Mesodermal cell (in vitro differentiated cells): ENCODE results near the gene MICU1.
A peak's percentile ranks its signal among the peaks of the same experiment; 100 is the strongest.
"Not testable (repeated sequence)": the region's sequence is repeated elsewhere in the genome, so short reads cannot be mapped to it uniquely, and the experiment has no call there.

ENCODE experiments used
- H3K27ac ChIP-seq: 2 replicates; pipeline ENCODE4 v1.7.0; 2013; ENCODE audit warnings: mild to moderate bottlenecking, low read depth, low read length, moderate library complexity; ENCODE audit not compliant: severe bottlenecking
- H3K36me3 ChIP-seq: 2 replicates; pipeline ENCODE4 v1.7.1; 2013; ENCODE audit warnings: mild to moderate bottlenecking, low read length, moderate library complexity; ENCODE audit not compliant: control insufficient read depth, insufficient read depth
- H3K4me1 ChIP-seq: one replicate; pipeline ENCODE4 v1.7.1; 2013; ENCODE audit warnings: mild to moderate bottlenecking, low read length; ENCODE audit not compliant: insufficient read depth, control insufficient read depth, poor library complexity, severe bottlenecking
- H3K4me3 ChIP-seq: 2 replicates; pipeline ENCODE4 v1.7.0; 2013; ENCODE audit warnings: low read length, control low read depth, mild to moderate bottlenecking; ENCODE audit not compliant: insufficient read depth, poor library complexity, severe bottlenecking; ENCODE audit errors: extremely low read depth
- H3K9me3 ChIP-seq: 2 replicates; pipeline ENCODE4 v1.7.1; 2013; ENCODE audit warnings: mild to moderate bottlenecking, low read length, moderate library complexity; ENCODE audit not compliant: control insufficient read depth
- WGBS, 2 experiments: methylation state at CpG; one replicate each; pipeline ENCODE4 v1.1.5; 2013; ENCODE audit warnings: missing lambda C conversion rate in 2 of 2; ENCODE audit not compliant: insufficient coverage in 2 of 2; 5-methylcytosine and 5-hydroxymethylcytosine counted together

The MICU1 gene

DNA sequence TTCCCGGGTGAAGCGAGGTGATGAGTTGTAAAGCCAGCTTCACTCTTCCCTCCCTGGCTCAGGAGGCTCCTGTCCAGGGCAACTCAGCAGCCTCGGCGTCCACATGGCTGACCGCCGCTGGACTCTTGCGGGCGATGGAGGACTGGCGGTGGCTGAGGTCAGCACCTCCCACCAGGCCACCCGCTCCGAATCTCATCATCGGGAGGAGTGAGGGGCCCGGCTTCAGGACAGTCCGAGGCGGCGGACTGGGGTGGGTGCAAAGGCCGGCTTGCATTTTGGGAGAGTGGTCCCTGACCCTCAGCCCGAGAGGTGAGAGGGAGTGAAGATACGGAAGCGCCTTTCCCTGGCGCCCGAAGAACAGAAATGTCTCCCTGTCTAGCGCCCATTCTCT is 271.9 kb downstream of the MICU1 start:
- Histone ChIP-seq H3K4me3 (peak overlapping the region; percentile 95), H3K4me1 (peaks cover 15% of the 10 kb centered on the region), H3K9me3 (no peaks in the 10 kb centered on the region), H3K36me3 (peaks cover 16% of the 10 kb centered on the region), H3K27ac (peak overlapping the region; percentile 97)
- 2 to 3% methylated on average over 14 to 16 of the region's 23 CpGs for WGBS, 2 experiments

DNA sequence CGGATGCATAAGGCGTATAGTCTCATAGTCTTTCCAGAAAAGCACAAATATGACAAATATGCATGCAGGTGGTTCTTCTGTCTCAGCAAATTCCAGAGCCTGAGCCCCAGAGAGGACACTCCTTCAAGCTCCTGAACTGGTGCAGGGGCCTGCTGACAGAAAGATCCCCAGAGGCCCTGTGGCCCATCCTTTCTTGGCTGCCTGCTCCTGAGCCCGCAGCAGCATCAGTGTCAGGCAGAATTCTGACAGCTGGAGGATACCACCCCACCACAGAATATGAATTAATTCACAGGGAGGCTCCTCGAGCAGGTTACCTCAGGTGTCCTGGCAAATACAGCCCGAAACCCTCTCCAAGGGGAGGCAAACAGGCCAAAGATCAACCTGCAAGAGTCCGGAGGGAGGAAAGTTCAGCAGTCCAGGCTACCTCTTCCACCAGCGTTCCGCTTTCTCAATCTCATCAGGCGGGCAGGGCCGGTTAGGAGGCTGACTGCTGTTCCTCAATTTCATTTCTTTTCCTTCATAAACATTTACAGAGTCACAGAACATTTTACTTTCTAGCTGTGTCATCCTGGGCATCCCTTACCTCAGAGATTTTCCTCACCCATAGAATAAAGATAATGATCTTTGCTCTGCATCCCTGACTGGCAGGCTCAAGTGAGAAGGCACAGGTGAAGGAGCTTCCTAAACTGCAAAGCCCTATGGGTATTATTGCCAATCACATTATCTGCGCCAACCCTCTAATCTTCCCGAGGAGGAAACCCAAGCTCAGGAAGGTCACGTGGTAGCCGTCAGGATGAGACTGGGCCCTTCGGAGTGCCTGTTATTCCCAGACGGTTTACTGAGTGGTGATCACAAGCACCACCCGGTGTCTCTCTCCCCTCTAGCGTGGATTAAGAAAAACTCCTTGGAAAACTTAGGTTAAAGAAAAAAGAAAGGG is 272.6 kb downstream of the MICU1 start:
- Histone ChIP-seq H3K4me1 (peaks cover 15% of the 10 kb centered on the region), H3K9me3 (no peaks in the 10 kb centered on the region), H3K27ac (peak overlapping the region; percentile 97), H3K36me3 (peaks cover 23% of the 10 kb centered on the region), H3K4me3 (peak overlapping the region; percentile 95)
- WGBS, 2 experiments, result 57 to 69% methylated on average over 14 to 15 of the region's 18 CpGs

DNA sequence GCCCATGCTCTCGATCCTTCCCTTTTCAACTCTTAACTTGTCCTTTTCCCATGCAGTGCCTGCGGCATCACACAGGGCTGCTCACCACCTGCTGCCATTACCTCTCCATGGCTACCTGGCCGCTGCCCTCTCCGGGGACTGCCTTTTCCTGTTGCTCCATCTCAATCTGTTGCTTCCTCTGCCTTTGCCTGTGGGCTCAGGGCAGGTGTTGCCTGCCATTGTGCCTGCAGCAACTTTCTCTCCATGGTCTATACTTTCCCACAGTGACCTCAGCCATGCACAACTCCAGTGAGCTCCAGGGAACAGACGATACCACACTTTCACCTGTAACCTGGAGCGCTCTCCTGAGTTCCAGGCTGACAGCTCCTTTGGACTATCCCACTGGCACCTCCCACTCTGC is 274.4 kb downstream of the MICU1 start:
- no peak overlapping the region for H3K27ac ChIP-seq
- H3K9me3 ChIP-seq, result no peaks in the 10 kb centered on the region
- no peak overlapping the region for H3K4me3 ChIP-seq
- WGBS, 2 experiments, result 96 to 97% methylated on average over 6 of the region's 6 CpGs
- H3K36me3 ChIP-seq, result peaks cover 30% of the 10 kb centered on the region
- peaks cover 15% of the 10 kb centered on the region for H3K4me1 ChIP-seq

DNA sequence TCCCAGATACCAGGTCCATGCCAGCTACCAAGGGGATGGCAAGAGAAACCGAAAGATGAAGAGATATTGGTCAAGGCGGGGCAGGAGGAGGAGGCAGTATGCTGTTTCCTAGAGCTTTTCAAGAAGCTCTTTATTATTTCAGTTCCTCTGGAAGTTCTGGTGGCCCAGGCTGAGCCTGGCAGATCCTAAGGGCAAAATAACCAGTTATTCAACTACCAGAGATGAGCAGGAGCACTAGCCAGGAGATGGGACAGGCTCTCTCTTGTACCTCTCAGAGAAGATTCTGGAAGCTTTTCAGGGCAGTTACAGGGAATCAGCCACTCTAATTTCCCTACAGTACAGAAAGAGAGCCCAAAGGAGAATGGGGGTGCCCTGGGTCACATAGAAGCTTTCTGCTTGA is 276.4 kb downstream of the MICU1 start:
- peaks cover 37% of the 10 kb centered on the region for H3K36me3 ChIP-seq
- H3K27ac ChIP-seq, result no peak overlapping the region
- 91 to 100% methylated on average over 2 of the region's 2 CpGs for WGBS, 2 experiments
- H3K4me3 ChIP-seq, result no peak overlapping the region
- no peaks in the 10 kb centered on the region for H3K9me3 ChIP-seq
- peaks cover 11% of the 10 kb centered on the region for H3K4me1 ChIP-seq

DNA sequence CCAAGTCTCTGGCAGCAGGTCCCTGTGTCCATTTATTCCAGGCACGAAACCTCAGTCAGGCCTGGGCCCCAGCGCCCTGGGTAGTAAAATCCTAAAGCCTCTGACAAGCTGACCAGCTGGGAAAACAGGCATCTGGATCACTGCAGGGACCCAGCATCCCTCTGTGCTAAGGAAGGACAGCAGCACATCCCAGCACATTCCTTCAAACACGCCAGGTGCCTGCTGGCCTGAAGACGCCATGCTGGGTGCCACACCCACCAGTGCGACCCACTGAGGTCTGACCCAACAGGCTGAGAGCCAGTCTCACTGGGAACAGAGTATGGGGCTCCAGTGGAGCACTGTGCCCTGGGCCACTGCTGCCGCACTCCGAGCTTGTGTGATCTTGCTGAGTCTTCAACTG is 277.6 kb downstream of the MICU1 start:
- Histone ChIP-seq H3K4me3 (no peak overlapping the region), H3K4me1 (peaks cover 7% of the 10 kb centered on the region), H3K27ac (no peak overlapping the region), H3K9me3 (no peaks in the 10 kb centered on the region), H3K36me3 (peaks cover 48% of the 10 kb centered on the region)
- 92% methylated on average over 7 of the region's 7 CpGs for WGBS, 2 experiments

DNA sequence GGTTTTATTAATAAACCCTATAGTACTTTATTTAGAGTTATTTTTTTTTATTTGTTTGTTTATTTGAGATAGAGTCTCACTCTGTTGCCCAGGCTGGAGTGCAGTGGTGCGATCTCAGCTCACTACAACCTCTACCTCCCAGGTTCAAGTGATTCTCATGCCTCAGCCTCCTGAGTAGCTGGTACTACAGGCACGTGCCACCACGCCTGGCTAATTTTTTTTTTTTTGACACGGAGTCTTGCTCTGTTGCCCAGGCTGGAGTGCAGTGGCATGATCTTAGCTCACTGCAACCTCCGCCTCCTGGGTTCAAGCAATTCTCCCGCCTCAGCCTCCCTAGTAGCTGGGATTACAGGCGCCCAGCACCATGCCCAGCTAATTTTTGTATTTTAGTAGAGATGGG is 279.8 kb downstream of the MICU1 start:
- WGBS, 2 experiments, result 88 to 90% methylated on average over 3 to 6 of the region's 7 CpGs

DNA sequence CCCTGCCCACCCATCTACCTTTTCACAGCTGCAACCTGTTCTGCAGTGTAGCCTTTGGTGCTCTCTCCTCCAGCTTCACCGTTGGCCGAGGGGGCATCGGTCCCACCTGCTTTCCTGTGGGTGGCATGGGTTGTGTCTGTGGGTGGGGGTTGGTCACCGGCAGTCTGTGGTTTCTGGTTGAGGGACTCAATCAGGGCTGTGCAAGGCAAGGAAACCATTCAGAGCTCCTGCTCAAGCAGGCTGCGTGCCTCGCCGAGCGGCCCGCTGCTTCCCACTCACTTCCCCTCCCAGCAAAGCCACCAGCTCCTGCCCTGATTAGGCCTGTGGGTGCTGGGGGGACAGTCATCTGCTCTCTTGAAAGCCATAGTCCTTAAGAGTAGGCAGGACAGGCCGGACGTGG is 280.9 kb downstream of the MICU1 start:
- no peaks in the 10 kb centered on the region for H3K4me1 ChIP-seq
- 95 to 96% methylated on average over 5 of the region's 11 CpGs for WGBS, 2 experiments
- no peak overlapping the region for H3K4me3 ChIP-seq
- peaks cover 67% of the 10 kb centered on the region for H3K36me3 ChIP-seq
- H3K27ac ChIP-seq, result no peak overlapping the region
- H3K9me3 ChIP-seq, result no peaks in the 10 kb centered on the region

More for the DNA sequence above, 279.8 kb downstream of the MICU1 start:
- not testable (repeated sequence) for H3K27ac ChIP-seq, H3K4me3 ChIP-seq, H3K4me1 ChIP-seq, H3K9me3 ChIP-seq
- peaks cover 65% of the 10 kb centered on the region for H3K36me3 ChIP-seq

DNA sequence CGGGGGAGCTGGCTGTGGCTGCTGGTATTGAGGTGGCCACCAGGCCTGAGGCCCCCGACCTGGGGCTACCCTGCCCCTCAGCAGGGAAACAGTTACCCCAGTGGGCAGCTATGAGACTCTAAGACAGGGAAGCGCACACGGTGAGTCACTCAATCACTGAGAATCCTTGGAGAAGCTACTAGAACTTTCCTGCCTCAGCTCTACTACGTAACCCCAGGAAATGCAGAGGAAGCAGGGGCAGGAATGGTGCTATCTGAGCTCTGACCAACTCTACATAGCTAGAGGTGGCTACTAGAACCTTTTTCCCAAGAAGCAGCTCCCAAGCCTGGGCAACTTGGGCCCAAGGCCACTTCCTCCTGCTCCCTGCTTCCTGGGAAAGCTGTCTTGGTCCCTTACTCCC is 283.0 kb downstream of the MICU1 start:
- WGBS, 2 experiments, result 87 to 95% methylated on average over 3 to 4 of the region's 5 CpGs
- H3K36me3 ChIP-seq, result peaks cover 67% of the 10 kb centered on the region
- no peaks in the 10 kb centered on the region for H3K9me3 ChIP-seq
- no peak overlapping the region for H3K27ac ChIP-seq
- no peaks in the 10 kb centered on the region for H3K4me1 ChIP-seq
- no peak overlapping the region for H3K4me3 ChIP-seq

DNA sequence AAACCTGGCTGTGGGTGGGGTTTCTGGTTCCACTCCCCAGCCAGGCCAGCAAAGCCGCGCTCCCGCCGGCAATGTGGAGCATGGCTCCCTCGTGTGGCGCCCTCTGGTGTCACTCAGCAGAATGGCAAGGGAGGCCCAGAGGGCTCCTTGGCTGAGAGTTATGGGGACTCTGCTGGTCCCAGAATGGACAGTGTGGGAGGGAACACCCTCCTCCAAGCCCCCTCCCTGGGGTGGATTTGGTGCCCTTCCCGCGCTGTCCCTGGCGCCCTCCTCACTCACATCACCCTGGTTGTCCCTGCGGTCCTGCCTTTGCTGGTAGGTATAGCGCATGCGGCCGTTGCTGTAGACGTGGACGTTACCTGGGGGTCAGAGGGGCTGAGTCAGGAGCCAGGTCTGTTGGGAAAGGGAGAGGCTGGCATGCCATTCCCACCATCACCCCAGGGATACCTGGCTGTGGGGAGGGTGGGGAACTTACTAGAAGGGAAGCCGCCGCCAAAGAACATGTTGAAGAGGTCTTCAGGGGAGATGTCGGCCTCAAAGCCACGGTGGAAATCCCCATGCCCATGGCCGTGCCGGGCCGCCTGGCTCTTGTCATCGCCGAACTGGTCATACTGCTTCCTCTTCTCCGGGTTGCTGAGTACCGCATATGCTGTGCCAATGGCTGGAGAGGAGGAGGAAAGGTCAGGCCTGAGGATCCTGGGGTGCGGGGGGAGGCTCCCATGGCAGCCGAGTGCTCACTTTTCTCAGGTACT is 285.2 kb downstream of the MICU1 start:
- WGBS, 2 experiments, result 70 to 78% methylated on average over 19 to 22 of the region's 28 CpGs
- peaks cover 84% of the 10 kb centered on the region for H3K36me3 ChIP-seq
- no peaks in the 10 kb centered on the region for H3K9me3 ChIP-seq
- H3K27ac ChIP-seq, result no peak overlapping the region
- H3K4me3 ChIP-seq, result no peak overlapping the region
- H3K4me1 ChIP-seq, result peaks cover 4% of the 10 kb centered on the region

DNA sequence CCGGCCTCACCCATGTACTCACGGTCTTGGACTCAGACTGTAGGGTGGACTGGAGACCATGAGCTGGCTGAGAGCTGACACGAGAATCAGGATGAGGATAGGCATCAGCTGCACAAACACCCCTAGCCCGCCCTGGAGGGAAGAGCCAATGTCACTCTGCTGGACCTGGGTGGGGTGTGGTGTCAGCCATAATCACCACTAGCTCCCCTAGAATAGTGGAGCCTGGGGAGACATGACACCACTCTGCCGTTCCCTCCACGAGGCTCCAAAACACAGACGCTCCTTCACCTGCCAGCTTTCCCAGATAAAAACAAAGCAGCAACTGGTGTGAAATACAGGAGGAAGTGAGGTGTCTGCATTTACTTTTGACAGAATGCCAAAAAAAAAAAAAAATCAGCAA is 287.7 kb downstream of the MICU1 start:
- 97% methylated on average over 3 to 6 of the region's 7 CpGs for WGBS, 2 experiments
- H3K4me1 ChIP-seq, result peaks cover 19% of the 10 kb centered on the region
- no peak overlapping the region for H3K27ac ChIP-seq
- H3K36me3 ChIP-seq, result peaks cover 76% of the 10 kb centered on the region
- H3K9me3 ChIP-seq, result no peaks in the 10 kb centered on the region
- H3K4me3 ChIP-seq, result no peak overlapping the region
